SH-SY5Y (cell line): Measurements from ENCODE around the gene CTDSPL.

Experiments
- GATA2 ChIP-seq: IDR thresholded peaks from 2 replicates; pipeline ENCODE4 v1.6.1; 2011; ENCODE audit warnings: mild to moderate bottlenecking, low read depth, low read length
- GATA3 ChIP-seq: IDR thresholded peaks from 2 replicates; pipeline ENCODE4 v1.6.1; 2011; ENCODE audit warnings: low read depth, mild to moderate bottlenecking, low read length, moderate library complexity

- TF ChIP-seq GATA2 (no peak), GATA3 (no peak)
These were observed 139.9 kb downstream of the CTDSPL start for GRCh38 chr3:38001456-38002081.
